Spleen (tissue), 11 donors: ENCODE data around the gene HOXC6. TPM values are rescaled to one million over a fixed set of nuclear protein-coding genes. Genes with fewer than 3 reads are reported as not detected.

Experiments
- DNase-seq: peaks from one replicate; pipeline ENCODE4 v3.0.0-alpha.2; 2020
- H3K27ac ChIP-seq, 8 donors: fragments of 200-600 bp; sonication (generic) in 7 of 8; 1 replicate in 4 of 8; 2 replicates in 4 of 8; pipeline versions ENCODE4 v1.5.0 to v1.8.0; 2016 to 2021; ENCODE audit warnings: inconsistent platforms in 4 of 8, mild to moderate bottlenecking in 4 of 8, moderate library complexity in 1 of 8
- H3K27me3 ChIP-seq, 7 donors: fragments of 200-600 bp; sonication (generic) in 6 of 7; replicated peaks in 1 of 7; 1 replicate in 4 of 7; 2 replicates in 3 of 7; pipeline versions ENCODE4 v1.5.0 to v1.8.0; 2016 to 2021; ENCODE audit warnings: inconsistent platforms in 3 of 7, mild to moderate bottlenecking in 1 of 7
- H3K36me3 ChIP-seq, 6 donors: fragments of 200-600 bp; sonication (generic) in 5 of 6; 1 replicate in 4 of 6; 2 replicates in 2 of 6; pipeline versions ENCODE4 v1.5.0 to v1.8.0; 2016 to 2021; ENCODE audit warnings: inconsistent platforms in 2 of 6
- H3K4me1 ChIP-seq, 6 donors: fragments of 200-600 bp; sonication (generic) in 5 of 6; 1 replicate in 3 of 6; 2 replicates in 3 of 6; pipeline versions ENCODE4 v1.5.0 to v1.8.0; 2016 to 2021; ENCODE audit warnings: inconsistent platforms in 3 of 6
- H3K4me3 ChIP-seq, 8 donors: fragments of 200-600 bp; sonication (generic) in 7 of 8; 1 replicate in 4 of 8; 2 replicates in 4 of 8; pipeline versions ENCODE4 v1.5.0 to v1.8.0; 2016 to 2021; ENCODE audit warnings: inconsistent platforms in 4 of 8, mild to moderate bottlenecking in 4 of 8, moderate library complexity in 2 of 8
- H3K9me3 ChIP-seq, 8 donors: fragments of 200-600 bp; sonication (generic) in 7 of 8; 1 replicate in 4 of 8; 2 replicates in 4 of 8; pipeline versions ENCODE4 v1.5.0 to v1.8.0; 2016 to 2021; ENCODE audit warnings: inconsistent platforms in 4 of 8
- CTCF ChIP-seq, 11 experiments: fragments of 200-600 bp in 7 of 11; fragments of 450-650 bp in 4 of 11; sonication (generic) in 4 of 11; IDR thresholded peaks in 8 of 11; conservative IDR thresholded peaks in 3 of 11; 1 replicate in 7 of 11; 2 replicates in 4 of 11; pipeline versions ENCODE4 v1.4.0 to v1.8.0; 2016 to 2021; ENCODE audit warnings: antibody characterized with exemption in 11 of 11, inconsistent platforms in 4 of 11, mild to moderate bottlenecking in 1 of 11
- POLR2A ChIP-seq, 3 donors: fragments of 450-650 bp; IDR thresholded peaks; one replicate each; pipeline ENCODE4 v1.5.1; 2017; ENCODE audit warnings: antibody characterized with exemption in 3 of 3, mild to moderate bottlenecking in 1 of 3
- POLR2AphosphoS5 ChIP-seq, 3 donors: sonication (generic); formaldehyde crosslinking; IDR thresholded peaks; one replicate each; pipeline ENCODE4 v1.5.1; 2017; ENCODE audit warnings: antibody characterized with exemption in 3 of 3
- WGBS, 5 donors: extraction: QIAGEN DNeasy Blood & Tissue Kit in 3 of 5; methylation state at CpG; one replicate each; pipeline versions ENCODE4 v1.1.5 to v1.1.7; 2013 to 2018; 5-methylcytosine and 5-hydroxymethylcytosine counted together
- intact Hi-C: fragments of 100-400 bp; cut with DNase I; formaldehyde crosslinking; loops from one replicate; pipeline ENCODE4 v1.15.0; 2023; ENCODE audit warnings: low total_unique reads
- polyA plus RNA-seq, 3 donors: library from polyadenylated mRNA; stranded (reverse); fragments of 200-250 nt; gene quantifications; one replicate each; pipeline ENCODE4 v1.2.1, GENCODE V29; 2013
- total RNA-seq, 7 donors: library from RNA; depleted of rRNA in 3 of 7; stranded (reverse); fragments of >200 nt in 3 of 7; fragmentation: NEBNext Ultra II Directional in 4 of 7; extraction: Animal tissue kit (Norgen Biotek cat#: 25700) in 4 of 7; gene quantifications; one replicate each; pipeline versions ENCODE4 v1.1.0 to v1.2.1, GENCODE V29; 2016 to 2021
- donor health status: healthy with polysubstance abuse.
- donor health status: DM: no; HTN: no; CAD: no; lungs with moderate emphysema.
- donor health status: DM: no; HTN: no; CAD: no.
- donor health status: Bipolar disorder and iron deficiency.
- donor health status: healthy.
- donor health status: DM: no; HTN: no; CAD: no.
- donor health status: DM: yes; HTN: yes; CAD: no.

The HOXC6 gene
- total and polyA plus RNA-seq, 10 donors: 0.11 to 0.52 (median 0.24) TPM; not detected in 4

GRCh38 chr12:54027442-54027786, 826 bp upstream of the HOXC6 start:
- Histone ChIP-seq H3K27ac (no peak overlapping the region), H3K4me1 (peaks cover 0 to 41% (median 10%) of the 10 kb centered on the region in 6 donors), H3K36me3 (no peaks in the 10 kb centered on the region), H3K4me3 (no peak overlapping the region), H3K27me3 (peaks cover 18 to 100% (median 91%) of the 10 kb centered on the region in 7 donors), H3K9me3 (peaks cover 0 to 2% (median 0%) of the 10 kb centered on the region in 8 donors)
- TF ChIP-seq POLR2AphosphoS5 (IDR thresholded peaks at IDR 0.05) (no peak), POLR2A (IDR thresholded peaks at IDR 0.05) (no peak), CTCF (IDR thresholded peaks at IDR 0.05 in 8 of 11, conservative IDR thresholded peaks at IDR 0.05 in 3 of 11) (no peak)
- WGBS, 5 donors: 42 to 54% (median 45%) methylated on average over 3 of the region's 3 CpGs
- intact Hi-C loops: no loop called here
- DNase-seq: no peak

- Histone ChIP-seq H3K4me3 (peak overlapping the region in 1 of 8 donors; percentile 27), H3K36me3 (no peaks in the 10 kb centered on the region), H3K9me3 (peaks cover 0 to 11% (median 5%) of the 10 kb centered on the region in 8 donors), H3K27ac (no peak overlapping the region), H3K27me3 (peaks cover 17 to 100% (median 97%) of the 10 kb centered on the region in 7 donors), H3K4me1 (peaks cover 5 to 65% (median 34%) of the 10 kb centered on the region in 6 donors)
- WGBS, 5 donors: 17 to 27% (median 23%) methylated on average over 47 to 53 of the region's 53 CpGs
- DNase-seq: peak; percentile 56
- TF ChIP-seq POLR2AphosphoS5 (IDR thresholded peaks at IDR 0.05) (no peak), CTCF (IDR thresholded peaks at IDR 0.05 in 8 of 11, conservative IDR thresholded peaks at IDR 0.05 in 3 of 11) (no peak), POLR2A (IDR thresholded peaks at IDR 0.05) (no peak)
- intact Hi-C loops: loop anchor here (5.0 kb wide), 1 partner anchor 163 kb away; no protein-coding TSS in a partner anchor
These were observed 1.5 kb downstream of the HOXC6 start for GRCh38 chr12:54029529-54030441.

GRCh38 chr12:54030442-54030801, 2.2 kb downstream of the HOXC6 start:
- peaks cover 0 to 11% (median 5%) of the 10 kb centered on the region in 8 donors for H3K9me3 ChIP-seq
- peaks cover 5 to 67% (median 34%) of the 10 kb centered on the region in 6 donors for H3K4me1 ChIP-seq
- intact Hi-C loops: loop anchor here (5.0 kb wide), 1 partner anchor 162 kb away; no protein-coding TSS in a partner anchor
- WGBS, 5 donors: 29 to 39% (median 34%) methylated on average over 7 of the region's 7 CpGs
- no peaks in the 10 kb centered on the region for H3K36me3 ChIP-seq
- DNase-seq: no peak
- no peak overlapping the region for H3K4me3 ChIP-seq
- H3K27me3 ChIP-seq: peaks cover 17 to 100% (median 99%) of the 10 kb centered on the region in 7 donors
- no peak overlapping the region for H3K27ac ChIP-seq
- TF ChIP-seq CTCF (IDR thresholded peaks at IDR 0.05 in 8 of 11, conservative IDR thresholded peaks at IDR 0.05 in 3 of 11): no peak
- TF ChIP-seq POLR2A (IDR thresholded peaks at IDR 0.05): no peak
- no peak for TF ChIP-seq POLR2AphosphoS5 (IDR thresholded peaks at IDR 0.05)

- 5 to 17% (median 14%) methylated on average over 45 to 46 of the region's 46 CpGs for WGBS, 5 donors
- peaks cover 0 to 11% (median 5%) of the 10 kb centered on the region in 8 donors for H3K9me3 ChIP-seq
- H3K27ac ChIP-seq: no peak overlapping the region
- intact Hi-C loops: loop anchor here (5.0 kb wide), 1 partner anchor 161 kb away; no protein-coding TSS in a partner anchor
- peaks cover 5 to 63% (median 34%) of the 10 kb centered on the region in 6 donors for H3K4me1 ChIP-seq
- peak; percentile 57 for DNase-seq
- peak overlapping the region in 1 of 8 donors; percentile 10 for H3K4me3 ChIP-seq
- no peaks in the 10 kb centered on the region for H3K36me3 ChIP-seq
- TF ChIP-seq CTCF (IDR thresholded peaks at IDR 0.05 in 8 of 11, conservative IDR thresholded peaks at IDR 0.05 in 3 of 11): no peak
- no peak for TF ChIP-seq POLR2AphosphoS5 (IDR thresholded peaks at IDR 0.05)
- no peak for TF ChIP-seq POLR2A (IDR thresholded peaks at IDR 0.05)
- peaks cover 17 to 100% (median 99%) of the 10 kb centered on the region in 7 donors for H3K27me3 ChIP-seq
These were observed 2.7 kb downstream of the HOXC6 start for GRCh38 chr12:54030889-54031471.
